ENCODE results near the gene ANO1. TPM values are rescaled to one million over a fixed set of nuclear protein-coding genes. Genes with fewer than 3 reads are reported as not detected.

Gene ANO1
- polyA plus RNA-seq, 1 donor (not counting 4 experiments of a cell fraction or from before 2014, with no cell fraction given), result 45.2 TPM

DNA sequence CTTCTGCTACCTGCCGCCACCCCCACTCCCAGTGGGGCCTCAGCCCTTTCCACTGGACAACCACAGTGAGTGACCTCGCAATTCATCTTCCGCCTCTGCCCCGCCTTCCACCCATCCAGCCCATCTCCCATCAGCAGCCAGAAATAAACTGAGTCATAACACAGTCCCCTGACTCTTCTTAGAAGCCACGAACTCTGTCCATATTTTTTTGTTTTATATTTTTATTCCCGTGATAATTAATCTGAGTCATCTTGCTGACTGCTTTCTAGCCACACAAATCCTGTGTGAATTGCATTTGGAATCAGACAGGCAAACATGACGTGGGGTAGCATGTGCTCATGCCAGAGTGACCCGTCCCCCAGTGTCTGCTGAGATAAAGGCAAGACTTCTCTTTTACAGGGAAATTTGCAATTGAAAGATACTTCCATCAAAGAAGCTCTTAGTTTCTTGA is 132.0 kb downstream of the ANO1 start:
- H3K79me2 ChIP-seq (ENCODE audit: control insufficient read depth, insufficient read depth, low read length), result peaks cover 28% of the 10 kb centered on the region
- dilution Hi-C loops (cut with MboI; ENCODE audit: extremely low pct_ligation_motif_present, low sequenced_read_pairs), result no loop called here
- H3K27ac ChIP-seq (ENCODE audit: control insufficient read depth, insufficient read depth, low read length), result no peak overlapping the region
- H3K4me3 ChIP-seq (ENCODE audit: control insufficient read depth in 2 of 3, extremely low read depth in 1 of 3, insufficient read depth in 2 of 3, low read depth in 1 of 3, low read length in 3 of 3), result no peak overlapping the region
- H3K9ac ChIP-seq (ENCODE audit: control insufficient read depth, extremely low read depth, insufficient read depth, low read length), result no peak overlapping the region
- peaks cover 4% of the 10 kb centered on the region for H3K9me1 ChIP-seq (ENCODE audit: control insufficient read depth, extremely low read depth, insufficient read depth, low read length)
- TF ChIP-seq EZH2 (IDR thresholded peaks at IDR 0.05; ENCODE audit: low read length), result no peak
- TF ChIP-seq CTCF (optimal IDR thresholded peaks at IDR 0.05 in 1 of 3, IDR thresholded peaks at IDR 0.05 in 1 of 3, conservative IDR thresholded peaks at IDR 0.05 in 1 of 3; ENCODE audit: extremely low read depth in 1 of 3, insufficient read depth in 2 of 3, low read length in 3 of 3), result no peak
- no peaks in the 10 kb centered on the region for H3K27me3 ChIP-seq (ENCODE audit: control insufficient read depth, extremely low read depth, insufficient read depth, low read length)
- peaks cover 12 to 20% of the 10 kb centered on the region in 2 experiments for H3K36me3 ChIP-seq (ENCODE audit: control insufficient read depth in 2 of 2, extremely low read depth in 1 of 2, insufficient read depth in 2 of 2, low read length in 2 of 2)
- peaks cover 19% of the 10 kb centered on the region for H4K20me1 ChIP-seq (ENCODE audit: control insufficient read depth, extremely low read depth, insufficient read depth, low read length)
- no peak for FAIRE-seq
- H3K9me3 ChIP-seq (ENCODE audit: control insufficient read depth, low read depth, low read length), result no peaks in the 10 kb centered on the region
- H3K4me2 ChIP-seq (ENCODE audit: control insufficient read depth, extremely low read depth, insufficient read depth, low read depth, low read length), result no peak overlapping the region
- DNase-seq (ENCODE audit: low read depth, low spot score), result no peak
- peaks cover 5% of the 10 kb centered on the region for H3K4me1 ChIP-seq (ENCODE audit: control insufficient read depth, extremely low read depth, insufficient read depth, low read length)
- no peak overlapping the region for H2AFZ ChIP-seq (ENCODE audit: control insufficient read depth, low read length)

- Histone ChIP-seq H3K4me2 (ENCODE audit: control insufficient read depth, extremely low read depth, insufficient read depth, low read depth, low read length) (no peak overlapping the region), H3K4me1 (ENCODE audit: control insufficient read depth, extremely low read depth, insufficient read depth, low read length) (peaks cover under 1% of the 10 kb centered on the region), H3K4me3 (ENCODE audit: control insufficient read depth in 2 of 3, extremely low read depth in 1 of 3, insufficient read depth in 2 of 3, low read depth in 1 of 3, low read length in 3 of 3) (no peak overlapping the region), H3K9me3 (ENCODE audit: control insufficient read depth, low read depth, low read length) (no peaks in the 10 kb centered on the region), H3K9me1 (ENCODE audit: control insufficient read depth, extremely low read depth, insufficient read depth, low read length) (peaks cover under 1% of the 10 kb centered on the region), H3K36me3 (ENCODE audit: control insufficient read depth in 2 of 2, extremely low read depth in 1 of 2, insufficient read depth in 2 of 2, low read length in 2 of 2) (peaks cover 12 to 16% of the 10 kb centered on the region in 2 experiments), H3K79me2 (ENCODE audit: control insufficient read depth, insufficient read depth, low read length) (peaks cover 24% of the 10 kb centered on the region), H2AFZ (ENCODE audit: control insufficient read depth, low read length) (no peak overlapping the region), H4K20me1 (ENCODE audit: control insufficient read depth, extremely low read depth, insufficient read depth, low read length) (peaks cover 16% of the 10 kb centered on the region), H3K27me3 (ENCODE audit: control insufficient read depth, extremely low read depth, insufficient read depth, low read length) (no peaks in the 10 kb centered on the region), H3K27ac (ENCODE audit: control insufficient read depth, insufficient read depth, low read length) (no peak overlapping the region), H3K9ac (ENCODE audit: control insufficient read depth, extremely low read depth, insufficient read depth, low read length) (no peak overlapping the region)
- no peak for FAIRE-seq
- DNase-seq (ENCODE audit: low read depth, low spot score), result no peak
- dilution Hi-C loops (cut with MboI; ENCODE audit: extremely low pct_ligation_motif_present, low sequenced_read_pairs), result no loop called here
- no peak for TF ChIP-seq CTCF (optimal IDR thresholded peaks at IDR 0.05 in 1 of 3, IDR thresholded peaks at IDR 0.05 in 1 of 3, conservative IDR thresholded peaks at IDR 0.05 in 1 of 3; ENCODE audit: extremely low read depth in 1 of 3, insufficient read depth in 2 of 3, low read length in 3 of 3)
Observed at GRCh38 chr11:70210530-70210929, 132.4 kb downstream of the ANO1 start.

All from keratinocyte (primary cell).